Activated T-cell treated with anti-CD3 and anti-CD28 coated beads for 24 hours (primary cell): ENCODE results near the gene MILR1.
A peak's percentile ranks its signal among the peaks of the same experiment; 100 is the strongest.

Experiments
- DNase-seq: peaks from one replicate; pipeline ENCODE4 v3.0.0-alpha.2; 2020; ENCODE audit warnings: low read depth

Gene MILR1

GRCh38 chr17:64503341-64503740, 54.4 kb downstream of the MILR1 start:
- DNase-seq = no peak

- no peak for DNase-seq
Observed at GRCh38 chr17:64503821-64504768, 55.2 kb downstream of the MILR1 start.

GRCh38 chr17:64504769-64505339, 55.9 kb downstream of the MILR1 start:
- no peak for DNase-seq

GRCh38 chr17:64505340-64506200, 56.7 kb downstream of the MILR1 start:
- peak; percentile 78 for DNase-seq

GRCh38 chr17:64506201-64506575, 57.3 kb downstream of the MILR1 start, which contains the start of gene DDX5:
Gene DDX5, minus strand, starts transcription at chr17:64506289. Its CDS starts 170 bp downstream, at chr17:64506119.
- DNase-seq = peak; percentile 96

GRCh38 chr17:64506576-64507412, 57.9 kb downstream of the MILR1 start, which contains the start of gene CEP95:
Gene CEP95, plus strand, starts transcription at chr17:64506977. Its CDS starts 121 bp downstream, at chr17:64507098.
- DNase-seq = peak; percentile 95

GRCh38 chr17:64507413-64507782, 58.5 kb downstream of the MILR1 start:
- peak; percentile 22 for DNase-seq

- no peak for DNase-seq
Observed at GRCh38 chr17:64508683-64509082, 59.8 kb downstream of the MILR1 start.

- DNase-seq = no peak
Observed at GRCh38 chr17:64509179-64509578, 60.3 kb downstream of the MILR1 start.

GRCh38 chr17:64515419-64515818, 66.5 kb downstream of the MILR1 start:
- DNase-seq = no peak

- DNase-seq = no peak
Observed at GRCh38 chr17:64515829-64516228, 66.9 kb downstream of the MILR1 start.
